ENCODE data around the gene KIF5B. TPM values are rescaled to one million over a fixed set of nuclear protein-coding genes. Genes with fewer than 3 reads are reported as not detected.
"Not testable (repeated sequence)": the region's sequence is repeated elsewhere in the genome, so short reads cannot be mapped to it uniquely, and the experiment has no call there.

Gene KIF5B
- total RNA-seq, 4 donors from 2014 or later, result 83.6 to 115 (median 92.1) TPM

GRCh38 chr10:31972519-31973041 lies 83.6 kb downstream of the KIF5B start:
- no peak overlapping the region for H3K4me3 ChIP-seq (replicated peaks in 1 of 3)
- peaks cover 0 to 4% of the 10 kb centered on the region in 2 donors for H3K4me1 ChIP-seq
- no peak for TF ChIP-seq CTCF (IDR thresholded peaks at IDR 0.05)
- no peak for TF ChIP-seq POLR2A (IDR thresholded peaks at IDR 0.05)
- WGBS, 2 donors, result 93 to 96% methylated on average over 9 of the region's 9 CpGs
- no peaks in the 10 kb centered on the region for H3K36me3 ChIP-seq
- H3K27ac ChIP-seq, result no peak overlapping the region
- H3K27me3 ChIP-seq, result no peaks in the 10 kb centered on the region
- H3K9me3 ChIP-seq, result no peaks in the 10 kb centered on the region
- intact Hi-C loops (cut with DNase I), result no loop called here
- DNase-seq, result no peak

GRCh38 chr10:31969847-31970246 lies 86.4 kb downstream of the KIF5B start:
- H3K9me3 ChIP-seq; intact Hi-C loops (cut with DNase I); DNase-seq; H3K27ac ChIP-seq; H3K4me3 ChIP-seq (replicated peaks in 1 of 3); H3K27me3 ChIP-seq; H3K4me1 ChIP-seq; H3K36me3 ChIP-seq: not testable (repeated sequence)
- no CpG with 5 or more reads among the region's 32 CpGs for WGBS, 2 donors

GRCh38 chr10:31963589-31963980 lies 92.6 kb downstream of the KIF5B start:
- Histone ChIP-seq H3K27me3 (no peaks in the 10 kb centered on the region), H3K4me3 (replicated peaks in 1 of 3) (no peak overlapping the region), H3K27ac (no peak overlapping the region), H3K9me3 (no peaks in the 10 kb centered on the region), H3K36me3 (no peaks in the 10 kb centered on the region), H3K4me1 (peaks cover 13 to 24% of the 10 kb centered on the region in 2 donors)
- TF ChIP-seq CTCF (IDR thresholded peaks at IDR 0.05) (no peak), POLR2A (IDR thresholded peaks at IDR 0.05) (no peak)
- 78 to 86% methylated on average over 1 of the region's 1 CpG for WGBS, 2 donors
- no peak for DNase-seq
- intact Hi-C loops (cut with DNase I), result no loop called here

- Histone ChIP-seq H3K36me3 (no peaks in the 10 kb centered on the region), H3K4me1 (peaks cover 13 to 24% of the 10 kb centered on the region in 2 donors), H3K9me3 (no peaks in the 10 kb centered on the region), H3K27me3 (no peaks in the 10 kb centered on the region), H3K4me3 (replicated peaks in 1 of 3) (no peak overlapping the region), H3K27ac (peak overlapping the region in 1 of 3 donors; percentile 6)
- intact Hi-C loops (cut with DNase I), result no loop called here
- TF ChIP-seq POLR2A (IDR thresholded peaks at IDR 0.05) (no peak), CTCF (IDR thresholded peaks at IDR 0.05) (no peak)
- peak; percentile 15 to 24 for DNase-seq
- WGBS, 2 donors, result 77 to 79% methylated on average over 4 of the region's 4 CpGs
Measured at GRCh38 chr10:31962826-31963588, 93.2 kb downstream of the KIF5B start.

DNA sequence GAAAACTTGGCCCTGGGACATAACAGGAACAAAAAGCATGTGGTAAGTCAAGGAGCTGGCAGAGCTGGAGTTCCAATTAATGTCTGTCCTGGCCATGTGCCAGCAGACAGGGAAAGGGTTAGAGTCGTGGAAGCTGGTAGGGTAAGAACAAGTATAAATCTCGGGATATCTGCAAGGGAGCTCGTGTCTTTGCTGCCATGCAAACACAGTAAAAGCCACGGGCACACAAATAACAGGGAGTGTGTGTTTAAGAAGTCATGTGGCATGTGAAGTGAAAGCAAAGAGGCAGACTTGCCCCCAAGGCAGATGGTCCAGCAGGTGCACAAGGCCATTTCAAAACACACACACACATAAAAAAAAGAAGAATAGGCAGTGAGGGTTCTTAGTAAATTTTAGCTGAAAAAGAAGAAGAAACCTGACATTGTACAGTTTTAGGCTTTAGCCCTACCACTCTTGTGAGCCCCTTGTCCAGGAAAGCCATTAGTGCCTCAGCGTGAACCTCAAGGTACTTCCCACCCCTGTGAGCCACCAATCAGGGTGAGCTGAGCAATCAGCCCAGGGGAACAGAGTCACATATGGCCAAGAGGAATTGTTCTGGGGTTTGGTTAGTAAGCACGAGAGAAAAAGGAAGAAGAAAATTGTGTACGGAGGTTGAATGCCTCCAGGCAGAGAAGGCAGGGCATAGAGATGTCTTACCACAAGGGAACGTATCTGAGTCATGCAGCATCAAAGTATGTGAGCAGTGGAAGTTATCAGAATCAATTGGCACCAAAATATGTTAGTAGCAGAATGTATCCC lies 94.7 kb downstream of the KIF5B start:
- DNase-seq, result peak; percentile 26 to 36
- intact Hi-C loops (cut with DNase I), result no loop called here
- Histone ChIP-seq H3K36me3 (no peaks in the 10 kb centered on the region), H3K27ac (no peak overlapping the region), H3K27me3 (no peaks in the 10 kb centered on the region), H3K4me3 (replicated peaks in 1 of 3) (no peak overlapping the region), H3K9me3 (no peaks in the 10 kb centered on the region), H3K4me1 (peaks cover 13 to 24% of the 10 kb centered on the region in 2 donors)
- 58 to 65% methylated on average over 8 of the region's 8 CpGs for WGBS, 2 donors
- TF ChIP-seq POLR2A (IDR thresholded peaks at IDR 0.05) (no peak), CTCF (IDR thresholded peaks at IDR 0.05) (no peak)

Measured in thyroid gland (tissue), 4 donors.